ENCODE measurements around the gene TAGLN2. TPM values are rescaled to one million over a fixed set of nuclear protein-coding genes. Genes with fewer than 3 reads are reported as not detected.

Gene TAGLN2
- total RNA-seq, 1 donor from 2014 or later, result 160 TPM

GRCh38 chr1:159920651-159921050 lies 4.7 kb downstream of the TAGLN2 start:
- DNase-seq, result no peak
- H3K27me3 Mint-ChIP-seq (ENCODE audit: unreplicated experiment), result peaks cover 15% of the 10 kb centered on the region
- H3K4me1 Mint-ChIP-seq (ENCODE audit: low read depth, unreplicated experiment), result peaks cover 14% of the 10 kb centered on the region
- no peak overlapping the region for H3K4me3 Mint-ChIP-seq (ENCODE audit: unreplicated experiment)
- no peak for TF ChIP-seq CTCF (IDR thresholded peaks at IDR 0.05; ENCODE audit: partially characterized antibody, unreplicated experiment)
- H3K36me3 Mint-ChIP-seq (ENCODE audit: unreplicated experiment), result peaks cover 8% of the 10 kb centered on the region
- no peak overlapping the region for H3K27ac Mint-ChIP-seq (ENCODE audit: unreplicated experiment)
- peaks cover 13% of the 10 kb centered on the region for H3K9me3 Mint-ChIP-seq (ENCODE audit: unreplicated experiment)

- Mint-ChIP-seq H3K4me1 (ENCODE audit: low read depth, unreplicated experiment) (peaks cover 14% of the 10 kb centered on the region), H3K4me3 (ENCODE audit: unreplicated experiment) (no peak overlapping the region)
Measured at GRCh38 chr1:159920202-159920601, 5.1 kb downstream of the TAGLN2 start.

GRCh38 chr1:159919236-159919865 lies 6.0 kb downstream of the TAGLN2 start:
- Mint-ChIP-seq H3K36me3 (ENCODE audit: unreplicated experiment) (peaks cover 8% of the 10 kb centered on the region), H3K27ac (ENCODE audit: unreplicated experiment) (no peak overlapping the region), H3K9me3 (ENCODE audit: unreplicated experiment) (peaks cover 15% of the 10 kb centered on the region), H3K4me1 (ENCODE audit: low read depth, unreplicated experiment) (peaks cover 14% of the 10 kb centered on the region), H3K4me3 (ENCODE audit: unreplicated experiment) (no peak overlapping the region), H3K27me3 (ENCODE audit: unreplicated experiment) (peaks cover 13% of the 10 kb centered on the region)
- TF ChIP-seq CTCF (IDR thresholded peaks at IDR 0.05; ENCODE audit: partially characterized antibody, unreplicated experiment), result no peak
- DNase-seq, result no peak

More at GRCh38 chr1:159920202-159920601, 5.1 kb downstream of the TAGLN2 start:
- no peak overlapping the region for H3K27ac Mint-ChIP-seq (ENCODE audit: unreplicated experiment)
- H3K36me3 Mint-ChIP-seq (ENCODE audit: unreplicated experiment), result peaks cover 8% of the 10 kb centered on the region
- H3K9me3 Mint-ChIP-seq (ENCODE audit: unreplicated experiment), result peaks cover 13% of the 10 kb centered on the region
- DNase-seq, result no peak
- TF ChIP-seq CTCF (IDR thresholded peaks at IDR 0.05; ENCODE audit: partially characterized antibody, unreplicated experiment), result no peak
- peaks cover 13% of the 10 kb centered on the region for H3K27me3 Mint-ChIP-seq (ENCODE audit: unreplicated experiment)

GRCh38 chr1:159918352-159919200 lies 6.7 kb downstream of the TAGLN2 start:
- no peak overlapping the region for H3K4me3 Mint-ChIP-seq (ENCODE audit: unreplicated experiment)
- peaks cover 10% of the 10 kb centered on the region for H3K27me3 Mint-ChIP-seq (ENCODE audit: unreplicated experiment)
- peaks cover 13% of the 10 kb centered on the region for H3K9me3 Mint-ChIP-seq (ENCODE audit: unreplicated experiment)
- H3K27ac Mint-ChIP-seq (ENCODE audit: unreplicated experiment), result no peak overlapping the region
- no peak for DNase-seq
- H3K36me3 Mint-ChIP-seq (ENCODE audit: unreplicated experiment), result peaks cover 8% of the 10 kb centered on the region
- no peak for TF ChIP-seq CTCF (IDR thresholded peaks at IDR 0.05; ENCODE audit: partially characterized antibody, unreplicated experiment)
- peaks cover 14% of the 10 kb centered on the region for H3K4me1 Mint-ChIP-seq (ENCODE audit: low read depth, unreplicated experiment)

Measured in glutamatergic neuron (in vitro differentiated cells).